SU-DHL-6 (cell line): ENCODE results near the gene CCDC85B.

Experiments used
- H2AFZ ChIP-seq: fragments of 200-600 bp; sonication (generic); 2 replicates; pipeline ENCODE4 v1.6.1; 2014; ENCODE audit warnings: low read depth, mild to moderate bottlenecking, moderate library complexity, mixed read lengths, antibody characterized with exemption, low read length; ENCODE audit not compliant: severe bottlenecking
- H3F3A ChIP-seq: fragments of 200-600 bp; shearing (Covaris generic); 2 replicates; pipeline ENCODE4 v1.6.0; 2016; ENCODE audit warnings: antibody characterized with exemption, mild to moderate bottlenecking; ENCODE audit not compliant: insufficient read depth
- H3K27ac ChIP-seq: fragments of 200-600 bp; sonication (generic); 2 replicates; pipeline ENCODE4 v1.5.1; 2016; ENCODE audit warnings: low read depth, mild to moderate bottlenecking, low read length, moderate library complexity, mixed read lengths
- H3K27me3 ChIP-seq: fragments of 200-600 bp; sonication (generic), shearing (Covaris generic); 2 replicates; pipeline ENCODE4 v1.6.0; 2014; ENCODE audit warnings: mild to moderate bottlenecking, low read length
- H3K36me3 ChIP-seq: fragments of 200-600 bp; sonication (generic); 2 replicates; pipeline ENCODE4 v1.6.1; 2014; ENCODE audit warnings: mild to moderate bottlenecking, low read length, mixed read lengths
- H3K4me2 ChIP-seq: fragments of 300-600, 200-600 bp; shearing (Covaris generic), sonication (generic); 2 replicates; pipeline ENCODE4 v1.6.0; 2014; ENCODE audit warnings: low read length, low read depth, mild to moderate bottlenecking; ENCODE audit not compliant: poor library complexity, severe bottlenecking
- H3K4me3 ChIP-seq: fragments of 200-600 bp; sonication (generic); 2 replicates; pipeline ENCODE4 v1.5.1; 2014; ENCODE audit warnings: antibody characterized with exemption, low read length, mild to moderate bottlenecking, mixed read lengths; ENCODE audit not compliant: insufficient read depth, poor library complexity, severe bottlenecking
- H3K79me2 ChIP-seq: fragments of 200-600 bp; sonication (generic); 2 replicates; pipeline ENCODE4 v1.6.1; 2014; ENCODE audit warnings: mild to moderate bottlenecking, low read length, moderate library complexity; ENCODE audit not compliant: insufficient read depth
- H3K9ac ChIP-seq: fragments of 200-600 bp; sonication (generic); 2 replicates; pipeline ENCODE4 v1.7.0; 2014; ENCODE audit warnings: mild to moderate bottlenecking, low read length
- H3K9me2 ChIP-seq: fragments of 200-600 bp; sonication (generic); replicated peaks from 2 replicates; pipeline ENCODE4 v1.6.1; 2014; ENCODE audit warnings: low read length; ENCODE audit not compliant: insufficient read depth
- H3K9me3 ChIP-seq: fragments of 200-600 bp; sonication (generic); 2 replicates; pipeline ENCODE4 v1.6.1; 2014; ENCODE audit warnings: low read length, mixed read lengths; ENCODE audit not compliant: insufficient read depth
- H4K20me1 ChIP-seq: fragments of 200-600 bp; sonication (generic); 2 replicates; pipeline ENCODE4 v1.6.1; 2014; ENCODE audit warnings: low read depth, mild to moderate bottlenecking, antibody characterized with exemption, low read length, moderate library complexity, mixed read lengths
- CTCF ChIP-seq: fragments of 200-600 bp; sonication (generic); IDR thresholded peaks from one replicate; pipeline ENCODE4 v1.5.1; 2017; ENCODE audit warnings: antibody characterized with exemption, mild to moderate bottlenecking, low read length, moderate library complexity; ENCODE audit not compliant: insufficient read depth, poor library complexity, severe bottlenecking
- EZH2phosphoT487 ChIP-seq: fragments of 200-600 bp; sonication (generic), shearing (Covaris generic); conservative IDR thresholded peaks from 2 replicates; pipeline ENCODE4 v1.6.1; 2018; ENCODE audit warnings: mild to moderate bottlenecking, antibody characterized with exemption, low read length, moderate library complexity, mixed read lengths

The CCDC85B gene

GRCh38 chr11:65894034-65894591 is 3.6 kb downstream of the CCDC85B start:
- peak overlapping the region; percentile 42 for H2AFZ ChIP-seq
- H4K20me1 ChIP-seq: no peaks in the 10 kb centered on the region
- no peaks in the 10 kb centered on the region for H3K9me2 ChIP-seq
- H3F3A ChIP-seq: peaks cover 26% of the 10 kb centered on the region
- H3K27ac ChIP-seq: 0 out of 2 replicates have a peak overlapping the region, but pooled peaks have one; percentile 52
- H3K27me3 ChIP-seq: no peaks in the 10 kb centered on the region
- no peaks in the 10 kb centered on the region for H3K9me3 ChIP-seq
- H3K79me2 ChIP-seq: peaks cover 12% of the 10 kb centered on the region
- H3K4me3 ChIP-seq: peak overlapping the region; percentile 36
- no peaks in the 10 kb centered on the region for H3K36me3 ChIP-seq
- H3K9ac ChIP-seq: peak overlapping the region; percentile 56
- TF ChIP-seq CTCF (no peak), EZH2phosphoT487 (no peak)
- H3K4me2 ChIP-seq: peak overlapping the region; percentile 93

GRCh38 chr11:65895482-65895981 is 5.1 kb downstream of the CCDC85B start:
- Histone ChIP-seq H3K4me3 (no peak overlapping the region), H3K27me3 (no peaks in the 10 kb centered on the region), H2AFZ (no peak overlapping the region), H3K9me2 (no peaks in the 10 kb centered on the region), H3F3A (peaks cover 14% of the 10 kb centered on the region), H3K27ac (no peak overlapping the region), H3K9ac (no peak overlapping the region), H3K4me2 (no peak overlapping the region), H3K36me3 (no peaks in the 10 kb centered on the region), H3K79me2 (peaks cover 12% of the 10 kb centered on the region), H3K9me3 (no peaks in the 10 kb centered on the region), H4K20me1 (no peaks in the 10 kb centered on the region)
- no peak for TF ChIP-seq CTCF
- TF ChIP-seq EZH2phosphoT487: no peak

- no peak overlapping the region for H3K9ac ChIP-seq
- H3K4me2 ChIP-seq: no peak overlapping the region
- H3K27me3 ChIP-seq: no peaks in the 10 kb centered on the region
- no peaks in the 10 kb centered on the region for H3K9me3 ChIP-seq
- peaks cover 14% of the 10 kb centered on the region for H3F3A ChIP-seq
- TF ChIP-seq CTCF (no peak), EZH2phosphoT487 (no peak)
- H3K4me3 ChIP-seq: no peak overlapping the region
- no peaks in the 10 kb centered on the region for H3K36me3 ChIP-seq
- H3K9me2 ChIP-seq: no peaks in the 10 kb centered on the region
- H3K79me2 ChIP-seq: peaks cover 9% of the 10 kb centered on the region
- no peak overlapping the region for H2AFZ ChIP-seq
- H4K20me1 ChIP-seq: no peaks in the 10 kb centered on the region
- no peak overlapping the region for H3K27ac ChIP-seq
Observed at GRCh38 chr11:65896034-65896999, 5.8 kb downstream of the CCDC85B start.
